ENCODE results near the gene GNB4.
A peak's percentile ranks its signal among the peaks of the same experiment; 100 is the strongest.

GNB4 gene

GRCh38 chr3:179446501-179446900 lies 4.8 kb downstream of the GNB4 start:
- Histone ChIP-seq H3K36me3 (ENCODE audit: insufficient read depth, low read length) (no peaks in the 10 kb centered on the region), H3F3A (ENCODE audit: low read depth) (no peaks in the 10 kb centered on the region), H3K4me1 (ENCODE audit: insufficient read depth, low read length, poor library complexity, severe bottlenecking) (peaks cover 29% of the 10 kb centered on the region), H3K9me2 (replicated peaks; ENCODE audit: low read depth, low read length) (no peaks in the 10 kb centered on the region), H3K79me2 (ENCODE audit: insufficient read depth, low read length) (peaks cover 68% of the 10 kb centered on the region), H4K20me1 (ENCODE audit: insufficient read depth, low read length, poor library complexity, severe bottlenecking) (no peaks in the 10 kb centered on the region), H3K9ac (ENCODE audit: low read depth, low read length, poor library complexity, severe bottlenecking) (no peak overlapping the region), H3K27me3 (ENCODE audit: insufficient read depth, low read length, poor library complexity, severe bottlenecking) (no peaks in the 10 kb centered on the region), H3K4me3 (ENCODE audit: low read length, poor library complexity, severe bottlenecking) (peak overlapping the region; percentile 19), H3K4me2 (ENCODE audit: low read depth, low read length, poor library complexity, severe bottlenecking) (peak overlapping the region; percentile 59), H2AFZ (ENCODE audit: low read length) (no peak overlapping the region), H3K9me3 (ENCODE audit: insufficient read depth, low read depth, low read length) (no peaks in the 10 kb centered on the region)
- peak; percentile 63 for TF ChIP-seq CTCF (conservative IDR thresholded peaks at IDR 0.05; ENCODE audit: low read length)
- TF ChIP-seq EZH2phosphoT487 (IDR thresholded peaks at IDR 0.05; ENCODE audit: borderline replicate concordance), result no peak

- Histone ChIP-seq H3K4me2 (ENCODE audit: low read depth, low read length, poor library complexity, severe bottlenecking) (no peak overlapping the region), H3K4me3 (ENCODE audit: low read length, poor library complexity, severe bottlenecking) (no peak overlapping the region), H3K9me3 (ENCODE audit: insufficient read depth, low read depth, low read length) (no peaks in the 10 kb centered on the region), H4K20me1 (ENCODE audit: insufficient read depth, low read length, poor library complexity, severe bottlenecking) (no peaks in the 10 kb centered on the region), H3K79me2 (ENCODE audit: insufficient read depth, low read length) (peaks cover 22% of the 10 kb centered on the region; the same call in 1 of the 2 replicates), H3K36me3 (ENCODE audit: insufficient read depth, low read length) (no peaks in the 10 kb centered on the region), H3K4me1 (ENCODE audit: insufficient read depth, low read length, poor library complexity, severe bottlenecking) (peaks cover 16% of the 10 kb centered on the region), H3F3A (ENCODE audit: low read depth) (no peaks in the 10 kb centered on the region), H3K9me2 (replicated peaks; ENCODE audit: low read depth, low read length) (no peaks in the 10 kb centered on the region), H2AFZ (ENCODE audit: low read length) (no peak overlapping the region), H3K27me3 (ENCODE audit: insufficient read depth, low read length, poor library complexity, severe bottlenecking) (no peaks in the 10 kb centered on the region), H3K9ac (ENCODE audit: low read depth, low read length, poor library complexity, severe bottlenecking) (no peak overlapping the region)
- no peak for TF ChIP-seq CTCF (conservative IDR thresholded peaks at IDR 0.05; ENCODE audit: low read length)
Measured at GRCh38 chr3:179438841-179439240, 12.4 kb downstream of the GNB4 start.

- no peaks in the 10 kb centered on the region for H3K9me3 ChIP-seq (ENCODE audit: insufficient read depth, low read depth, low read length)
- H3K4me1 ChIP-seq (ENCODE audit: insufficient read depth, low read length, poor library complexity, severe bottlenecking), result peaks cover 16% of the 10 kb centered on the region
- no peak overlapping the region for H2AFZ ChIP-seq (ENCODE audit: low read length)
- no peaks in the 10 kb centered on the region for H4K20me1 ChIP-seq (ENCODE audit: insufficient read depth, low read length, poor library complexity, severe bottlenecking)
- H3K9ac ChIP-seq (ENCODE audit: low read depth, low read length, poor library complexity, severe bottlenecking), result no peak overlapping the region
- TF ChIP-seq EZH2phosphoT487 (IDR thresholded peaks at IDR 0.05; ENCODE audit: borderline replicate concordance), result no peak
- TF ChIP-seq CTCF (conservative IDR thresholded peaks at IDR 0.05; ENCODE audit: low read length), result no peak
- no peaks in the 10 kb centered on the region for H3K36me3 ChIP-seq (ENCODE audit: insufficient read depth, low read length)
- H3K4me2 ChIP-seq (ENCODE audit: low read depth, low read length, poor library complexity, severe bottlenecking), result peak overlapping the region; percentile 30
- no peaks in the 10 kb centered on the region for H3K9me2 ChIP-seq (replicated peaks; ENCODE audit: low read depth, low read length)
- no peaks in the 10 kb centered on the region for H3F3A ChIP-seq (ENCODE audit: low read depth)
- H3K79me2 ChIP-seq (ENCODE audit: insufficient read depth, low read length), result peaks cover 34% of the 10 kb centered on the region
- H3K4me3 ChIP-seq (ENCODE audit: low read length, poor library complexity, severe bottlenecking), result no peak overlapping the region
- no peaks in the 10 kb centered on the region for H3K27me3 ChIP-seq (ENCODE audit: insufficient read depth, low read length, poor library complexity, severe bottlenecking)
Measured at GRCh38 chr3:179436517-179436916, 14.8 kb downstream of the GNB4 start.

Data from Loucy (cell line).